GM23338 (cell line): ENCODE results near the gene PSPN. TPM values are rescaled to one million over a fixed set of nuclear protein-coding genes. Genes with fewer than 3 reads are reported as not detected.

Source experiments
- ATAC-seq: fragments of 200-7000 bp; cut with Tn5 transposase; 3 replicates; pipeline ENCODE4 v1.9.1; 2020
- DNase-seq: peaks from one replicate; pipeline ENCODE4 v3.0.0-alpha.2; 2015; ENCODE audit warnings: low spot score
- H2AFZ ChIP-seq: fragments of 200-600 bp; sonication (generic); 2 replicates; pipeline ENCODE4 v1.8.0; 2016; ENCODE audit warnings: antibody characterized with exemption, mild to moderate bottlenecking, moderate library complexity
- H3F3A ChIP-seq: fragments of 200-600 bp; sonication (generic); replicated peaks from 2 replicates; pipeline ENCODE4 v1.8.0; 2017; ENCODE audit warnings: antibody characterized with exemption, mixed run types, low read depth
- H3K27ac ChIP-seq: fragments of 200-600 bp; sonication (generic); 2 replicates; pipeline ENCODE4 v1.6.1; 2016; ENCODE audit warnings: low read depth
- H3K27me3 ChIP-seq: fragments of 200-600 bp; sonication (generic); 2 replicates; pipeline ENCODE4 v1.8.0; 2016; ENCODE audit warnings: mild to moderate bottlenecking, mixed run types, moderate library complexity; ENCODE audit not compliant: insufficient read depth
- H3K36me3 ChIP-seq: fragments of 200-600 bp; sonication (generic); 2 replicates; pipeline ENCODE4 v1.8.0; 2016; ENCODE audit warnings: mild to moderate bottlenecking; ENCODE audit not compliant: insufficient read depth
- H3K4me1 ChIP-seq: fragments of 200-600 bp; sonication (generic); 2 replicates; pipeline ENCODE4 v1.8.0; 2016; ENCODE audit warnings: mild to moderate bottlenecking, moderate library complexity; ENCODE audit not compliant: insufficient read depth
- H3K4me2 ChIP-seq: fragments of 200-600 bp; sonication (generic); 2 replicates; pipeline ENCODE4 v1.7.1; 2017; ENCODE audit warnings: mixed run types
- H3K4me3 ChIP-seq: fragments of 200-600 bp; sonication (generic); 2 replicates; pipeline ENCODE4 v1.6.1; 2016; ENCODE audit warnings: mixed run types
- H3K79me2 ChIP-seq: fragments of 200-600 bp; sonication (generic); replicated peaks from 2 replicates; pipeline ENCODE4 v1.8.0; 2017; ENCODE audit warnings: mild to moderate bottlenecking; ENCODE audit not compliant: insufficient read depth
- H3K9me2 ChIP-seq: fragments of 200-600 bp; sonication (generic); 2 replicates; pipeline ENCODE4 v1.8.0; 2017; ENCODE audit not compliant: insufficient read depth
- H4K20me1 ChIP-seq: fragments of 200-600 bp; sonication (generic); replicated peaks from 2 replicates; pipeline ENCODE4 v1.8.0; 2017; ENCODE audit warnings: mild to moderate bottlenecking; ENCODE audit not compliant: insufficient read depth
- H3K27ac Mint-ChIP-seq: 2 replicates; pipeline ENCODE4 v1.8.0; 2020; ENCODE audit warnings: inconsistent platforms, mild to moderate bottlenecking, moderate library complexity, mixed read lengths
- H3K27me3 Mint-ChIP-seq: 3 replicates; pipeline ENCODE4 v1.8.0; 2022; ENCODE audit warnings: low read depth, mild to moderate bottlenecking, moderate library complexity, mixed read lengths, inconsistent platforms; ENCODE audit not compliant: insufficient read depth, poor library complexity
- H3K36me3 Mint-ChIP-seq: 3 replicates; pipeline ENCODE4 v1.8.0; 2021; ENCODE audit warnings: low read depth, mild to moderate bottlenecking, inconsistent platforms, moderate library complexity, mixed read lengths
- H3K4me1 Mint-ChIP-seq: 3 replicates; pipeline ENCODE4 v1.8.0; 2020; ENCODE audit warnings: mild to moderate bottlenecking, inconsistent platforms, mixed read lengths
- H3K4me3 Mint-ChIP-seq: 3 replicates; pipeline ENCODE4 v1.8.0; 2021; ENCODE audit warnings: moderate library complexity, mild to moderate bottlenecking, inconsistent platforms, mixed read lengths
- H3K9me3 Mint-ChIP-seq: 3 replicates; pipeline ENCODE4 v1.8.0; 2020; ENCODE audit warnings: moderate library complexity, mild to moderate bottlenecking, inconsistent platforms, mixed read lengths
- CREB1 ChIP-seq: fragments of 250-450 bp; sonication (Bioruptor Pico); IDR thresholded peaks from 2 replicates; pipeline ENCODE4 v1.5.0; 2020; ENCODE audit warnings: low read depth, mild to moderate bottlenecking, moderate library complexity
- EZH2 ChIP-seq: fragments of 200-600 bp; sonication (generic); IDR thresholded peaks from one replicate; pipeline ENCODE4 v1.8.0; 2017; ENCODE audit warnings: antibody characterized with exemption, mild to moderate bottlenecking, low read depth; ENCODE audit not compliant: unreplicated experiment
- EZH2phosphoT487 ChIP-seq: fragments of 200-600 bp; sonication (generic); IDR thresholded peaks from one replicate; pipeline ENCODE4 v1.8.1; 2018; ENCODE audit warnings: antibody characterized with exemption; ENCODE audit not compliant: unreplicated experiment
- JUNB ChIP-seq: IDR thresholded peaks from one replicate; pipeline ENCODE4 v1.6.1; 2016; ENCODE audit warnings: antibody characterized with exemption; ENCODE audit not compliant: unreplicated experiment
- NANOG ChIP-seq: IDR thresholded peaks from 2 replicates; pipeline ENCODE4 v1.6.1; 2016; ENCODE audit warnings: antibody characterized with exemption, borderline replicate concordance
- POLR2AphosphoS5 ChIP-seq: IDR thresholded peaks from 2 replicates; pipeline ENCODE4 v1.6.1; 2016; ENCODE audit warnings: antibody characterized with exemption, low read depth
- STAT1 ChIP-seq: IDR thresholded peaks from one replicate; pipeline ENCODE4 v1.6.1; 2016; ENCODE audit warnings: antibody characterized with exemption; ENCODE audit not compliant: unreplicated experiment
- ZNF114 ChIP-seq: fragments of 250-450 bp; sonication (Bioruptor Pico); IDR thresholded peaks from 2 replicates; pipeline ENCODE4 v1.5.0; 2020; ENCODE audit warnings: mild to moderate bottlenecking, moderate library complexity
- ZNF331 ChIP-seq: fragments of 250-450 bp; sonication (Bioruptor Pico); IDR thresholded peaks from 2 replicates; pipeline ENCODE4 v1.5.0; 2020; ENCODE audit warnings: low read depth, mild to moderate bottlenecking, moderate library complexity
- ZNF462 ChIP-seq: fragments of 250-450 bp; sonication (Bioruptor Pico); IDR thresholded peaks from 2 replicates; pipeline ENCODE4 v1.5.0; 2020; ENCODE audit warnings: mild to moderate bottlenecking, moderate library complexity
- polyA plus RNA-seq: library from polyadenylated mRNA; unstranded; fragments of >200 nt; fragmentation: Nextera tagmentation; extraction: Ambion mirVana; gene quantifications from 2 replicates; pipeline ENCODE4 v1.2.1, GENCODE V29; 2016
- total RNA-seq: library from RNA; depleted of rRNA; stranded (reverse); fragments of >200 nt; shearing (Covaris generic); gene quantifications from 2 replicates; pipeline ENCODE4 v1.2.3, GENCODE V29; 2014
- TF ChIP-seq, protein P1 (sequence below), 2 experiments: fragments of 200-600 bp in 1 of 2; sonication (generic) in 1 of 2; conservative IDR thresholded peaks; 2 replicates each; pipeline versions ENCODE4 v1.5.1 to v1.6.1; 2016 to 2017; ENCODE audit warnings: antibody characterized with exemption in 2 of 2, low read depth in 2 of 2, mild to moderate bottlenecking in 2 of 2, moderate library complexity in 1 of 2
- TF ChIP-seq, protein P2 (sequence below): IDR thresholded peaks from 2 replicates; pipeline ENCODE4 v1.6.1; 2016; ENCODE audit warnings: antibody characterized with exemption
- TF ChIP-seq, protein P3 (sequence below): IDR thresholded peaks from one replicate; pipeline ENCODE4 v1.6.1; 2018; ENCODE audit warnings: antibody characterized with exemption; ENCODE audit not compliant: unreplicated experiment

Gene PSPN
- total and polyA plus RNA-seq, 2 experiments from 2014 or later, result 0.82 to 1.2 TPM

- Mint-ChIP-seq H3K27me3 (no peaks in the 10 kb centered on the region), H3K27ac (no peak overlapping the region), H3K4me1 (no peaks in the 10 kb centered on the region), H3K4me3 (no peak overlapping the region), H3K36me3 (0 out of 3 replicates have a peak, but pooled peaks cover 3% of the 10 kb centered on the region), H3K9me3 (peaks cover 61% of the 10 kb centered on the region)
- Histone ChIP-seq H3K4me2 (no peak overlapping the region), H3K27me3 (no peaks in the 10 kb centered on the region), H3K27ac (no peak overlapping the region), H4K20me1 (no peaks in the 10 kb centered on the region), H3K36me3 (no peaks in the 10 kb centered on the region), H2AFZ (no peak overlapping the region), H3K79me2 (no peaks in the 10 kb centered on the region), H3K9me2 (no peaks in the 10 kb centered on the region), H3F3A (no peaks in the 10 kb centered on the region), H3K4me1 (no peaks in the 10 kb centered on the region), H3K4me3 (no peak overlapping the region)
- no peak for DNase-seq
- ATAC-seq, result no peak
- TF ChIP-seq NANOG (no peak), ZNF331 (CRISPR knock-in tag) (no peak), ZNF462 (CRISPR knock-in tag) (no peak), EZH2 (no peak), ZNF114 (CRISPR knock-in tag) (no peak), STAT1 (no peak), CREB1 (CRISPR knock-in tag) (no peak), JUNB (no peak), EZH2phosphoT487 (no peak), POLR2AphosphoS5 (no peak)
- TF ChIP-seq, protein P1, sequence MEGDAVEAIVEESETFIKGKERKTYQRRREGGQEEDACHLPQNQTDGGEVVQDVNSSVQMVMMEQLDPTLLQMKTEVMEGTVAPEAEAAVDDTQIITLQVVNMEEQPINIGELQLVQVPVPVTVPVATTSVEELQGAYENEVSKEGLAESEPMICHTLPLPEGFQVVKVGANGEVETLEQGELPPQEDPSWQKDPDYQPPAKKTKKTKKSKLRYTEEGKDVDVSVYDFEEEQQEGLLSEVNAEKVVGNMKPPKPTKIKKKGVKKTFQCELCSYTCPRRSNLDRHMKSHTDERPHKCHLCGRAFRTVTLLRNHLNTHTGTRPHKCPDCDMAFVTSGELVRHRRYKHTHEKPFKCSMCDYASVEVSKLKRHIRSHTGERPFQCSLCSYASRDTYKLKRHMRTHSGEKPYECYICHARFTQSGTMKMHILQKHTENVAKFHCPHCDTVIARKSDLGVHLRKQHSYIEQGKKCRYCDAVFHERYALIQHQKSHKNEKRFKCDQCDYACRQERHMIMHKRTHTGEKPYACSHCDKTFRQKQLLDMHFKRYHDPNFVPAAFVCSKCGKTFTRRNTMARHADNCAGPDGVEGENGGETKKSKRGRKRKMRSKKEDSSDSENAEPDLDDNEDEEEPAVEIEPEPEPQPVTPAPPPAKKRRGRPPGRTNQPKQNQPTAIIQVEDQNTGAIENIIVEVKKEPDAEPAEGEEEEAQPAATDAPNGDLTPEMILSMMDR (conservative IDR thresholded peaks at IDR 0.05; ENCODE audit: low read depth in 2 of 2), result no peak
- TF ChIP-seq, protein P2, sequence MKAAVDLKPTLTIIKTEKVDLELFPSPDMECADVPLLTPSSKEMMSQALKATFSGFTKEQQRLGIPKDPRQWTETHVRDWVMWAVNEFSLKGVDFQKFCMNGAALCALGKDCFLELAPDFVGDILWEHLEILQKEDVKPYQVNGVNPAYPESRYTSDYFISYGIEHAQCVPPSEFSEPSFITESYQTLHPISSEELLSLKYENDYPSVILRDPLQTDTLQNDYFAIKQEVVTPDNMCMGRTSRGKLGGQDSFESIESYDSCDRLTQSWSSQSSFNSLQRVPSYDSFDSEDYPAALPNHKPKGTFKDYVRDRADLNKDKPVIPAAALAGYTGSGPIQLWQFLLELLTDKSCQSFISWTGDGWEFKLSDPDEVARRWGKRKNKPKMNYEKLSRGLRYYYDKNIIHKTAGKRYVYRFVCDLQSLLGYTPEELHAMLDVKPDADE, result no peak
- TF ChIP-seq, protein P3, sequence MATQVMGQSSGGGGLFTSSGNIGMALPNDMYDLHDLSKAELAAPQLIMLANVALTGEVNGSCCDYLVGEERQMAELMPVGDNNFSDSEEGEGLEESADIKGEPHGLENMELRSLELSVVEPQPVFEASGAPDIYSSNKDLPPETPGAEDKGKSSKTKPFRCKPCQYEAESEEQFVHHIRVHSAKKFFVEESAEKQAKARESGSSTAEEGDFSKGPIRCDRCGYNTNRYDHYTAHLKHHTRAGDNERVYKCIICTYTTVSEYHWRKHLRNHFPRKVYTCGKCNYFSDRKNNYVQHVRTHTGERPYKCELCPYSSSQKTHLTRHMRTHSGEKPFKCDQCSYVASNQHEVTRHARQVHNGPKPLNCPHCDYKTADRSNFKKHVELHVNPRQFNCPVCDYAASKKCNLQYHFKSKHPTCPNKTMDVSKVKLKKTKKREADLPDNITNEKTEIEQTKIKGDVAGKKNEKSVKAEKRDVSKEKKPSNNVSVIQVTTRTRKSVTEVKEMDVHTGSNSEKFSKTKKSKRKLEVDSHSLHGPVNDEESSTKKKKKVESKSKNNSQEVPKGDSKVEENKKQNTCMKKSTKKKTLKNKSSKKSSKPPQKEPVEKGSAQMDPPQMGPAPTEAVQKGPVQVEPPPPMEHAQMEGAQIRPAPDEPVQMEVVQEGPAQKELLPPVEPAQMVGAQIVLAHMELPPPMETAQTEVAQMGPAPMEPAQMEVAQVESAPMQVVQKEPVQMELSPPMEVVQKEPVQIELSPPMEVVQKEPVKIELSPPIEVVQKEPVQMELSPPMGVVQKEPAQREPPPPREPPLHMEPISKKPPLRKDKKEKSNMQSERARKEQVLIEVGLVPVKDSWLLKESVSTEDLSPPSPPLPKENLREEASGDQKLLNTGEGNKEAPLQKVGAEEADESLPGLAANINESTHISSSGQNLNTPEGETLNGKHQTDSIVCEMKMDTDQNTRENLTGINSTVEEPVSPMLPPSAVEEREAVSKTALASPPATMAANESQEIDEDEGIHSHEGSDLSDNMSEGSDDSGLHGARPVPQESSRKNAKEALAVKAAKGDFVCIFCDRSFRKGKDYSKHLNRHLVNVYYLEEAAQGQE, result no peak
Observed at GRCh38 chr19:6352381-6353165, 23.2 kb downstream of the PSPN start.
